ENCODE results near the gene TNFAIP2. TPM values are rescaled to one million over a fixed set of nuclear protein-coding genes. Genes with fewer than 3 reads are reported as not detected.

Gene TNFAIP2
- polyA plus RNA-seq, 1 donor from 2014 or later: 1.8 TPM

- Histone ChIP-seq H3K36me3 (ENCODE audit: insufficient read depth, low read length) (no peaks in the 10 kb centered on the region), H3K9ac (ENCODE audit: low read length) (no peak overlapping the region), H3K27ac (ENCODE audit: low read length) (no peak overlapping the region), H2AFZ (ENCODE audit: low read depth, low read length) (no peak overlapping the region), H3K4me2 (ENCODE audit: low read length) (no peak overlapping the region), H4K20me1 (ENCODE audit: insufficient read depth) (no peaks in the 10 kb centered on the region), H3F3A (ENCODE audit: insufficient read depth, low read length, poor library complexity, severe bottlenecking) (no peaks in the 10 kb centered on the region), H3K27me3 (ENCODE audit: insufficient read depth, low read depth, low read length) (peaks cover 6% of the 10 kb centered on the region), H3K9me3 (ENCODE audit: low read length) (no peaks in the 10 kb centered on the region), H3K4me3 (ENCODE audit: low read length) (no peak overlapping the region), H3K9me2 (ENCODE audit: insufficient read depth, low read length) (no peaks in the 10 kb centered on the region), H3K79me2 (replicated peaks; ENCODE audit: insufficient read depth, low read length) (no peaks in the 10 kb centered on the region)
- TF ChIP-seq EZH2 (IDR thresholded peaks at IDR 0.05; ENCODE audit: borderline replicate concordance, insufficient read depth, low read length, poor library complexity, severe bottlenecking) (no peak), TAF1 (IDR thresholded peaks at IDR 0.05; ENCODE audit: low read depth) (no peak), POLR2AphosphoS5 (IDR thresholded peaks at IDR 0.05) (no peak), RAD21 (conservative IDR thresholded peaks at IDR 0.05) (no peak), REST (IDR thresholded peaks at IDR 0.05; ENCODE audit: borderline replicate concordance) (no peak), EP300 (conservative IDR thresholded peaks at IDR 0.05; ENCODE audit: poor library complexity, severe bottlenecking) (no peak), CTCF (IDR thresholded peaks at IDR 0.05; ENCODE audit: poor library complexity, severe bottlenecking) (no peak), SMC3 (conservative IDR thresholded peaks at IDR 0.05; ENCODE audit: poor library complexity) (no peak), MXI1 (conservative IDR thresholded peaks at IDR 0.05; ENCODE audit: poor library complexity, severe bottlenecking) (no peak)
These were observed 5.1 kb upstream of the TNFAIP2 start for GRCh38 chr14:103118018-103118662.

- TF ChIP-seq SMC3 (conservative IDR thresholded peaks at IDR 0.05; ENCODE audit: poor library complexity) (no peak), MXI1 (conservative IDR thresholded peaks at IDR 0.05; ENCODE audit: poor library complexity, severe bottlenecking) (no peak), POLR2AphosphoS5 (IDR thresholded peaks at IDR 0.05) (no peak), EP300 (conservative IDR thresholded peaks at IDR 0.05; ENCODE audit: poor library complexity, severe bottlenecking) (no peak), RAD21 (conservative IDR thresholded peaks at IDR 0.05) (no peak), TAF1 (IDR thresholded peaks at IDR 0.05; ENCODE audit: low read depth) (no peak), REST (IDR thresholded peaks at IDR 0.05; ENCODE audit: borderline replicate concordance) (no peak), CTCF (IDR thresholded peaks at IDR 0.05; ENCODE audit: poor library complexity, severe bottlenecking) (no peak), EZH2 (IDR thresholded peaks at IDR 0.05; ENCODE audit: borderline replicate concordance, insufficient read depth, low read length, poor library complexity, severe bottlenecking) (no peak)
- Histone ChIP-seq H3K27me3 (ENCODE audit: insufficient read depth, low read depth, low read length) (peaks cover 11% of the 10 kb centered on the region), H3F3A (ENCODE audit: insufficient read depth, low read length, poor library complexity, severe bottlenecking) (no peaks in the 10 kb centered on the region), H4K20me1 (ENCODE audit: insufficient read depth) (no peaks in the 10 kb centered on the region), H3K9me3 (ENCODE audit: low read length) (no peaks in the 10 kb centered on the region), H3K36me3 (ENCODE audit: insufficient read depth, low read length) (no peaks in the 10 kb centered on the region), H3K4me2 (ENCODE audit: low read length) (no peak overlapping the region), H3K9ac (ENCODE audit: low read length) (no peak overlapping the region), H3K9me2 (ENCODE audit: insufficient read depth, low read length) (no peaks in the 10 kb centered on the region), H3K27ac (ENCODE audit: low read length) (no peak overlapping the region), H3K79me2 (replicated peaks; ENCODE audit: insufficient read depth, low read length) (no peaks in the 10 kb centered on the region), H3K4me3 (ENCODE audit: low read length) (no peak overlapping the region), H2AFZ (ENCODE audit: low read depth, low read length) (no peak overlapping the region)
These were observed 4.4 kb upstream of the TNFAIP2 start for GRCh38 chr14:103118663-103119404.
